Tibial nerve (tissue), 4 donors: ENCODE results near the gene NISCH. TPM values are rescaled to one million over a fixed set of nuclear protein-coding genes. Genes with fewer than 3 reads are reported as not detected.
A peak's percentile ranks its signal among the peaks of the same experiment; 100 is the strongest.

Source experiments
- DNase-seq, 2 donors: peaks; one replicate each; pipeline ENCODE4 v3.0.0-alpha.2; 2019; ENCODE audit warnings: low spot score in 2 of 2
- H3K27ac ChIP-seq, 4 donors: fragments of 200-600 bp; sonication (generic) in 3 of 4; one replicate each; pipeline ENCODE4 v1.5.1; 2017 to 2019; ENCODE audit warnings: mild to moderate bottlenecking in 1 of 4
- H3K27me3 ChIP-seq, 2 donors: fragments of 200-600 bp; sonication (generic) in 1 of 2; one replicate each; pipeline versions ENCODE4 v1.5.1 to v1.6.0; 2017 to 2019
- H3K36me3 ChIP-seq, 3 donors: fragments of 200-600 bp; sonication (generic); one replicate each; pipeline ENCODE4 v1.5.1; 2018 to 2019
- H3K4me1 ChIP-seq, 4 donors: fragments of 200-600 bp; sonication (generic) in 3 of 4; one replicate each; pipeline ENCODE4 v1.5.1; 2017 to 2019
- H3K4me3 ChIP-seq, 4 donors: fragments of 200-600 bp; sonication (generic) in 3 of 4; one replicate each; pipeline ENCODE4 v1.5.1; 2017 to 2019; ENCODE audit warnings: mild to moderate bottlenecking in 1 of 4, moderate library complexity in 1 of 4
- H3K9me3 ChIP-seq, 4 donors: fragments of 200-600 bp; sonication (generic) in 3 of 4; one replicate each; pipeline ENCODE4 v1.5.1; 2017 to 2019
- EP300 ChIP-seq, 2 donors: sonication (generic); formaldehyde crosslinking; IDR thresholded peaks; one replicate each; pipeline ENCODE4 v1.6.1; 2017; ENCODE audit warnings: antibody characterized with exemption in 2 of 2, mild to moderate bottlenecking in 1 of 2
- POLR2A ChIP-seq, 2 donors: fragments of 450-650 bp; IDR thresholded peaks; one replicate each; pipeline ENCODE4 v1.6.1; 2017; ENCODE audit warnings: antibody characterized with exemption in 2 of 2, mild to moderate bottlenecking in 2 of 2, moderate library complexity in 2 of 2
- WGBS, 2 donors: methylation state at CpG; one replicate each; pipeline ENCODE4 v1.1.5; 2018; 5-methylcytosine and 5-hydroxymethylcytosine counted together
- total RNA-seq, 4 donors: library from RNA; depleted of rRNA; stranded (reverse); fragments of >200 nt; gene quantifications; one replicate each; pipeline ENCODE4 v1.1.0, GENCODE V29; 2016
- TF ChIP-seq, protein P1 (sequence below), 5 experiments: fragments of 200-600 bp in 3 of 5; fragments of 450-650 bp in 2 of 5; sonication (generic) in 3 of 5; IDR thresholded peaks; one replicate each; pipeline ENCODE4 v1.5.1; 2016 to 2019; ENCODE audit warnings: antibody characterized with exemption in 5 of 5, mild to moderate bottlenecking in 3 of 5, moderate library complexity in 2 of 5

The NISCH gene
- total RNA-seq, 4 donors from 2014 or later, result 192 to 305 (median 232) TPM

DNA sequence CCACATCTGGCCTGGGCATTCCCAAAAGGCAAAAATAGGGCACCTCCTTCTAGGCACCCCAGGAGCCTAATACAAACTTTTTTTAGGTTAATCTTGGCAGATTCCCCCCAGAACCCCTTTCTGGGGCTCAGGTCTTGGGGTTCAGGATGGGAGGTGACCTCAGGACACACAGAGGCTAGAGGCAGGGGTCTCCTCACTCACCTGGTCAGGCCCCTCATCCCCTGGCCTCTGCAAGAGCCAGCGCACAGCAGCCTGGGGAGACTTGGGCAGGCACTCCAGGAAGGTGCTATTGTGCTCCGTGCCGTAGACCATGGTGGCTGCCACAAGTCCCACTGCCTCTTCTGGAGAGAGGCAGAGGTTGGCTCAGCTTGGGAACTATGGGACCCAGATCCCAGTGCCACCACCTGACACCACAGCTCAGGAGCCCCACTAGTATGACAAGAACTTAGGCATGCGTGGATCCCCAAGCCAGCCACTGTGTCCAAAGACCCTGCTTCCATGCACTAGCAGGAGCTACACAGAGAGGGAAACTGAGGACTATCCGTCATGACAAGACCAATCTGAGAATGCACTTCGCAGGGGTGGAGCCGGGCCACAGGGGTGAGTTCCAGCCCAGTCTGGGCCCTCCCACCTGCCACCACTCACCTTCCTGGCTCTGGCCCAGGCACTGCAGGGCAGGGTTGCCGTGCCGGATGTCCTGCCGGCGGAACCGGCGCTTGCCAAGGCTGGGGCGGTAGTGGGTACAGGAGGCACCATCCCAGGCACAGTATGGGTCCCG is 17.9 kb upstream of the NISCH start:
- H3K36me3 ChIP-seq, result peaks cover 0 to 35% (median 0%) of the 10 kb centered on the region in 3 donors
- no peaks in the 10 kb centered on the region for H3K9me3 ChIP-seq
- 88% methylated on average over 6 to 13 of the region's 15 CpGs for WGBS, 2 donors
- H3K27ac ChIP-seq, result peak overlapping the region in 2 of 4 donors; percentile 18 to 56
- DNase-seq, result no peak
- TF ChIP-seq POLR2A (IDR thresholded peaks at IDR 0.05) (no peak), EP300 (IDR thresholded peaks at IDR 0.05) (no peak)
- TF ChIP-seq, protein P1, sequence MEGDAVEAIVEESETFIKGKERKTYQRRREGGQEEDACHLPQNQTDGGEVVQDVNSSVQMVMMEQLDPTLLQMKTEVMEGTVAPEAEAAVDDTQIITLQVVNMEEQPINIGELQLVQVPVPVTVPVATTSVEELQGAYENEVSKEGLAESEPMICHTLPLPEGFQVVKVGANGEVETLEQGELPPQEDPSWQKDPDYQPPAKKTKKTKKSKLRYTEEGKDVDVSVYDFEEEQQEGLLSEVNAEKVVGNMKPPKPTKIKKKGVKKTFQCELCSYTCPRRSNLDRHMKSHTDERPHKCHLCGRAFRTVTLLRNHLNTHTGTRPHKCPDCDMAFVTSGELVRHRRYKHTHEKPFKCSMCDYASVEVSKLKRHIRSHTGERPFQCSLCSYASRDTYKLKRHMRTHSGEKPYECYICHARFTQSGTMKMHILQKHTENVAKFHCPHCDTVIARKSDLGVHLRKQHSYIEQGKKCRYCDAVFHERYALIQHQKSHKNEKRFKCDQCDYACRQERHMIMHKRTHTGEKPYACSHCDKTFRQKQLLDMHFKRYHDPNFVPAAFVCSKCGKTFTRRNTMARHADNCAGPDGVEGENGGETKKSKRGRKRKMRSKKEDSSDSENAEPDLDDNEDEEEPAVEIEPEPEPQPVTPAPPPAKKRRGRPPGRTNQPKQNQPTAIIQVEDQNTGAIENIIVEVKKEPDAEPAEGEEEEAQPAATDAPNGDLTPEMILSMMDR (IDR thresholded peaks at IDR 0.05), result no peak
- H3K4me3 ChIP-seq, result no peak overlapping the region
- H3K4me1 ChIP-seq, result peaks cover 0 to 61% (median 20%) of the 10 kb centered on the region in 4 donors
- no peaks in the 10 kb centered on the region for H3K27me3 ChIP-seq

DNA sequence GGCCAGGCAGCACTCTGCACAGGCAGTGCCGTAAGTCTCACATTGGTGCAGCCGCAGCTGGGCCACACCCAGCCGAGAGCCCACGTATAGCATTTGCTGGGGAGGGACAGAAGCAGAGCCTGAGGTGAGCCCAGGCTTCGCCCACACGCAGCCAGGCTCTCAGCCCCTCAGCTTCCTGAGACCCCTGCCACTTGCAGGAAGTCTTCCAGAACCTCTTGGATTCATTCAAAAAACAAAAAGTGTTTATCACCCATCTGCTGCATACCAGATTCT is 17.4 kb upstream of the NISCH start:
- WGBS, 2 donors, result 67% methylated on average over 6 of the region's 6 CpGs; no CpG with 5 or more reads in 1 of the 2 donors
- Histone ChIP-seq H3K27me3 (no peaks in the 10 kb centered on the region), H3K36me3 (peaks cover 0 to 35% (median 0%) of the 10 kb centered on the region in 3 donors), H3K27ac (no peak overlapping the region), H3K4me1 (peaks cover 0 to 58% (median 15%) of the 10 kb centered on the region in 4 donors), H3K4me3 (no peak overlapping the region), H3K9me3 (no peaks in the 10 kb centered on the region)
- no peak for DNase-seq
- TF ChIP-seq EP300 (IDR thresholded peaks at IDR 0.05) (no peak), POLR2A (IDR thresholded peaks at IDR 0.05) (no peak)
- TF ChIP-seq, protein P1 (IDR thresholded peaks at IDR 0.05), result no peak

DNA sequence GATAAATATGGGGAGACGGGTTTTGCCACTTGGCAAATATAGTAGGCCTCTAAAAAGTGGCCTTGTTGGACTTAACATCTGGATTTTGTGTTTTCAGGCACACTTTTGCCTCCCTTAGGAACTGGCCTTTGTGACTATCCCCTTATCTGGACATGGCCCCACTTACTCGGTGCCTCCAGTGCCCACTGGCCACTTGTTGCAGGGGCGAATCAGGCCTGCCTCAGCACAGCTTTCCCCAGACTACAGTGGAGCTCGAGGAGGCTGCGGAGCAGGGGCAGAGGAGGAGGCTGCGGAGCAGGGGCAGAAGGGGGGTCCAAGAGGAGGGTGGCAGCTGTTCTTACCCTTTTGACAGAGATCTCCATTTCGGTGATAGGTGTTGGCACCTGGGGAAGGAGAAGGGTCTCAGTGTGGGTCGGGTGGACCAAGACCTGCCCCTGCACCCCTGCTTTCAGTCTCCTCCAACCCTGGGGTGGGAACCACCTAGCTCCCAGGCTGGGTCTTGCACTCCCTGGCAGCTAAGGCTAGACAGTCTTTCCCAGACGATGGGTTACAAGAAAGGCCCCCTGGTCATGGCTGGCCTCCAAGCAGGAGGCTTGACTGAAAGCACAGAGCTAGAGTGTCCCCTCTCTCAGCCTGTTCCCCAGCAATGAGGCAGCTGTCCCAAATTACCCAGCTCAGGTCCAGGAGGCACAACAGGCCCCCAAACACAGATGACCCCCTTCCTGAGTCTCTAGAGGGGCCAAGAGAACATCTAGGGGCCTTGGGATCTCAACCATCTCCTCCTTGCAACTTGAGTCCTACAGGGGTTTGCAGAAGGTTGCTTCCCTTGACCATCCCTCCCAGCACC is 16.6 kb upstream of the NISCH start:
- H3K27me3 ChIP-seq, result no peaks in the 10 kb centered on the region
- WGBS, 2 donors, result 84 to 91% methylated on average over 9 of the region's 9 CpGs
- no peaks in the 10 kb centered on the region for H3K9me3 ChIP-seq
- no peak overlapping the region for H3K4me3 ChIP-seq
- peaks cover 0 to 35% (median 0%) of the 10 kb centered on the region in 3 donors for H3K36me3 ChIP-seq
- no peak overlapping the region for H3K27ac ChIP-seq
- H3K4me1 ChIP-seq, result peaks cover 0 to 51% (median 12%) of the 10 kb centered on the region in 4 donors
- TF ChIP-seq, protein P1 (IDR thresholded peaks at IDR 0.05), result no peak
- no peak for TF ChIP-seq POLR2A (IDR thresholded peaks at IDR 0.05)
- TF ChIP-seq EP300 (IDR thresholded peaks at IDR 0.05), result no peak
- no peak for DNase-seq

DNA sequence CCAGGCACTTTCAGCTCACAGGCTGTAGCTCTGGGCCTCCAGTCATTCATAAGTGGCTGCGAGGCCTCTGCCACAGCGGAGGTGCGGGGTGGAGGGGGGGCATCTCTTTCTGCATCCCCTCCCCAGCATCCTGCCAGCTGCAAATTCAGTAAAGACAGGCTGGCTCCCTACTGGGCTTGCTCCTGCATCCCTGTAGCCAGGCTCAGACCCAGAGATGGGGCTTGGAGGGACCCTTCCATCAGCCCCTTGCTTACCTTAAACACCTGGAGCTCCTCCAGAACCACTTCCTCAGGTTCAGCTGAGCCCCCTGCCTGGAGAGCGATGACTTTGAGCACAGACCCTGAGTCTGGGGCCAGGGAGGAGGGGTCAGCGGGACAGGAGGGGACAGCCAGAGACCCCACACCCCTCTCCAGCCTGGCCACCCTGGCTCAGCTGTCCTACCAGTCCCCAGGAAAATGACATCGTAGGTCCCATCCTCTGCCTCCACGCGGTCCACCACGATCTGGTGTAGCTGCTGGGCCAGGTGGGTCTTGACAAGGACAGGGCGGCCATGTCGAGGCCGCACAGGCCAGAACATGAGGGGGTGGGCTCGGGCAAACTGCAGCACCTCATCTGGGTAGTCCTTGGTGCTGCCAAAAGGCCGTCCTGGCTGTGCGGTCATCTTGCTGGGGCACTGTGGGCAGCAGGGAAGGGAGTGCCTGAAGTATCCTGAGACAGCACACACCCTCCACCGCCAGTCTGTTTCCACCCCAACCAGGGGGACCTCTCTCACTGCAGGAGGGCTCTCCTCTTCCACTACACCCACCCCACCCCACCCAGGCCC is 15.8 kb upstream of the NISCH start:
- Histone ChIP-seq H3K4me1 (peaks cover 0 to 42% (median 9%) of the 10 kb centered on the region in 4 donors), H3K36me3 (peaks cover 0 to 35% (median 0%) of the 10 kb centered on the region in 3 donors), H3K27ac (no peak overlapping the region), H3K9me3 (no peaks in the 10 kb centered on the region), H3K27me3 (no peaks in the 10 kb centered on the region), H3K4me3 (no peak overlapping the region)
- WGBS, 2 donors, result 89 to 95% methylated on average over 8 to 16 of the region's 16 CpGs
- no peak for DNase-seq
- TF ChIP-seq POLR2A (IDR thresholded peaks at IDR 0.05) (no peak), EP300 (IDR thresholded peaks at IDR 0.05) (no peak)
- TF ChIP-seq, protein P1 (IDR thresholded peaks at IDR 0.05), result no peak
